IMR-90 (cell line): ENCODE results near the gene LTB4R. TPM values are rescaled to one million over a fixed set of nuclear protein-coding genes. Genes with fewer than 3 reads are reported as not detected.

Experiments used
- ATAC-seq: fragments of 200-7000 bp; cut with Tn5 transposase; 2 replicates; pipeline ENCODE4 v1.9.1; 2020; ENCODE audit warnings: low read depth, mild to moderate bottlenecking, moderate library complexity
- BruUV-seq: library from RNA; stranded (reverse); fragments of 400-500 nt; replicated peaks from 2 replicates; lab custom pipeline; 2021; lab: Mats Ljungman, UMichigan
- CTCF ChIA-PET: fragments of 300-600 bp; formaldehyde crosslinking; extraction: SDS; loops from one replicate; lab custom pipeline; 2021; ENCODE audit warnings: antibody characterized with exemption; lab: Yijun Ruan, JAX
- POLR2A ChIA-PET: fragments of 300-600 bp; sonication (Branson Sonifier 250); formaldehyde crosslinking; loops from one replicate; lab custom pipeline; 2022; ENCODE audit warnings: antibody characterized with exemption; ENCODE audit not compliant: unreplicated experiment; lab: Charles Lee
- DNase-seq: peaks from one replicate; pipeline ENCODE4 v3.0.0; 2013
- H2AFZ ChIP-seq: replicated peaks from 2 replicates; pipeline ENCODE3; 2013; ENCODE audit warnings: low read length, mild to moderate bottlenecking; ENCODE audit not compliant: poor library complexity
- H2AK5ac ChIP-seq: 2 replicates; pipeline ENCODE4 v1.6.1; 2013; ENCODE audit warnings: low read depth, low read length, inconsistent platforms
- H2AK9ac ChIP-seq: replicated peaks from 2 replicates; pipeline ENCODE3; 2013; ENCODE audit warnings: mild to moderate bottlenecking, low read depth, low read length, moderate library complexity; ENCODE audit not compliant: poor library complexity
- H2BK120ac ChIP-seq: 2 replicates; pipeline ENCODE4 v1.6.1; 2013; ENCODE audit warnings: low read depth, low read length, inconsistent platforms
- H2BK15ac ChIP-seq: 3 replicates; pipeline ENCODE4 v1.6.1; 2013; ENCODE audit warnings: low read depth, low read length, inconsistent platforms
- H2BK20ac ChIP-seq: 2 replicates; pipeline ENCODE4 v1.6.1; 2013; ENCODE audit warnings: low read depth, mild to moderate bottlenecking, inconsistent platforms, low read length, moderate library complexity
- H2BK5ac ChIP-seq: 2 replicates; pipeline ENCODE4 v1.6.1; 2013; ENCODE audit warnings: mild to moderate bottlenecking, low read depth, low read length, inconsistent platforms; ENCODE audit not compliant: poor library complexity, severe bottlenecking
- H3K14ac ChIP-seq: replicated peaks from 2 replicates; pipeline ENCODE4 v1.6.1; 2013; ENCODE audit warnings: low read depth, low read length, inconsistent platforms
- H3K18ac ChIP-seq: 2 replicates; pipeline ENCODE4 v1.6.1; 2013; ENCODE audit warnings: low read depth, low read length, control low read depth
- H3K23ac ChIP-seq: 2 replicates; pipeline ENCODE4 v1.6.1; 2013; ENCODE audit warnings: low read depth, low read length, inconsistent platforms
- H3K27ac ChIP-seq: 2 replicates; pipeline ENCODE4 v1.5.1; 2013; ENCODE audit warnings: mild to moderate bottlenecking, control low read depth, low read length; ENCODE audit not compliant: insufficient read depth
- H3K27me3 ChIP-seq: 2 replicates; pipeline ENCODE4 v1.6.1; 2013; ENCODE audit warnings: low read length; ENCODE audit not compliant: control insufficient read depth, insufficient read depth
- H3K36me3 ChIP-seq: 2 replicates; pipeline ENCODE4 v1.6.1; 2013; ENCODE audit warnings: low read length, mixed read lengths; ENCODE audit not compliant: control insufficient read depth, insufficient read depth
- H3K4ac ChIP-seq: 2 replicates; pipeline ENCODE4 v1.6.1; 2013; ENCODE audit warnings: low read depth, low read length, inconsistent platforms
- H3K4me1 ChIP-seq: 2 replicates; pipeline ENCODE4 v1.6.1; 2013; ENCODE audit warnings: low read length, mixed read lengths; ENCODE audit not compliant: control insufficient read depth, insufficient read depth
- H3K4me2 ChIP-seq: 2 replicates; pipeline ENCODE4 v1.6.1; 2013; ENCODE audit warnings: low read depth, mild to moderate bottlenecking, control low read depth, low read length, moderate library complexity
- H3K4me3 ChIP-seq: 2 replicates; pipeline ENCODE4 v1.5.1; 2013; ENCODE audit warnings: low read depth, mild to moderate bottlenecking, control low read depth, low read length, moderate library complexity; ENCODE audit not compliant: insufficient read depth
- H3K56ac ChIP-seq: 2 replicates; pipeline ENCODE4 v1.6.1; 2013; ENCODE audit warnings: low read length, inconsistent platforms; ENCODE audit not compliant: insufficient read depth; ENCODE audit errors: extremely low read depth
- H3K79me1 ChIP-seq, 2 experiments: 2 replicates each; pipeline ENCODE4 v1.6.1; 2013; ENCODE audit warnings: low read length in 2 of 2, inconsistent platforms in 1 of 2, low read depth in 1 of 2
- H3K9ac ChIP-seq: 2 replicates; pipeline ENCODE4 v1.6.1; 2013; ENCODE audit warnings: low read depth, low read length, control low read depth
- H3K9me1 ChIP-seq: 2 replicates; pipeline ENCODE4 v1.6.1; 2013; ENCODE audit warnings: low read length, inconsistent platforms; ENCODE audit not compliant: insufficient read depth
- H3K9me3 ChIP-seq: 2 replicates; pipeline ENCODE4 v1.6.1; 2013; ENCODE audit warnings: low read length; ENCODE audit not compliant: control insufficient read depth, insufficient read depth
- H4K20me1 ChIP-seq: 2 replicates; pipeline ENCODE4 v1.6.1; 2013; ENCODE audit warnings: low read length, inconsistent platforms; ENCODE audit not compliant: insufficient read depth
- H4K5ac ChIP-seq: 2 replicates; pipeline ENCODE4 v1.6.1; 2013; ENCODE audit warnings: mild to moderate bottlenecking, low read depth, low read length, control low read depth
- H4K8ac ChIP-seq, 2 experiments: 2 replicates each; pipeline ENCODE4 v1.6.1; 2013; ENCODE audit warnings: low read depth in 2 of 2, low read length in 2 of 2, control low read depth in 1 of 2, inconsistent platforms in 1 of 2
- H4K91ac ChIP-seq: 2 replicates; pipeline ENCODE4 v1.6.1; 2013; ENCODE audit warnings: low read depth, low read length, inconsistent platforms; ENCODE audit not compliant: insufficient read depth
- CHD1 ChIP-seq: IDR thresholded peaks from 2 replicates; pipeline ENCODE4 v1.6.1; 2012; ENCODE audit warnings: low read depth, low read length, improper control_type of control experiment
- CTCF ChIP-seq: conservative IDR thresholded peaks from 2 replicates; pipeline ENCODE4 v1.5.1; 2012; ENCODE audit warnings: mild to moderate bottlenecking, low read depth, low read length, improper control_type of control experiment
- NFE2L2 ChIP-seq: fragments of 150-350 bp; IDR thresholded peaks from 2 replicates; pipeline ENCODE4 v1.6.1; 2016; ENCODE audit warnings: low read depth, mild to moderate bottlenecking, low read length
- SMC3 ChIP-seq: fragments of 150-350 bp; IDR thresholded peaks from 2 replicates; pipeline ENCODE4 v1.6.1; 2016; ENCODE audit warnings: low read depth, mild to moderate bottlenecking, antibody characterized with exemption, low read length, moderate library complexity
- WGBS, 2 experiments: methylation state at CpG; one replicate each; pipeline versions ENCODE4 v1.1.5 to v1.1.7; 2013; ENCODE audit warnings: missing lambda C conversion rate in 2 of 2; ENCODE audit not compliant: insufficient read length in 1 of 2; ENCODE audit errors: extremely low coverage in 2 of 2; 5-methylcytosine and 5-hydroxymethylcytosine counted together
- dilution Hi-C: fragments of 300-500 bp; cut with HindIII; formaldehyde crosslinking; loops from one replicate; pipeline ENCODE4 v1.14.3; 2018; ENCODE audit warnings: low sequenced_read_pairs; ENCODE audit not compliant: unreplicated experiment
- in situ Hi-C: fragments of 300-500 bp; cut with MboI; formaldehyde crosslinking; loops from 3 replicates; pipeline ENCODE4 v1.14.3; 2019; ENCODE audit warnings: low sequenced_read_pairs, inconsistent platforms, mixed read lengths
- intact Hi-C: fragments of 100-400 bp; cut with micrococcal nuclease; formaldehyde crosslinking; loops from 2 replicates; pipeline ENCODE4 v1.10.0; 2022
- polyA plus RNA-seq, 3 experiments: library from polyadenylated mRNA; depleted of rRNA; stranded (reverse); fragments of >200 nt; gene quantifications; 2 replicates each; pipeline ENCODE4 v1.2.3, GENCODE V29; 2012; ENCODE audit warnings: low replicate concordance in 1 of 3
- total RNA-seq: library from RNA; depleted of rRNA; stranded (reverse); fragments of >200 nt; gene quantifications from 2 replicates; pipeline ENCODE4 v1.2.3, GENCODE V29; 2012
- TF ChIP-seq, protein P1 (sequence below): fragments of 150-350 bp; IDR thresholded peaks from 2 replicates; pipeline ENCODE4 v1.6.1; 2017; ENCODE audit warnings: mild to moderate bottlenecking, antibody characterized with exemption, low read length, low read depth

The LTB4R gene
- total and polyA plus RNA-seq, 2 of the 4 experiments (the other 2 are of a cell fraction): 0.18 to 2.3 TPM

GRCh38 chr14:24309538-24310264, 1.6 kb upstream of the LTB4R start, which contains the start of gene LTB4R2:
Gene LTB4R2, plus strand, starts transcription at chr14:24310140. Its CDS starts 525 bp downstream, at chr14:24310665.
- POLR2A ChIA-PET: no interaction called here
- H3K14ac ChIP-seq: no peak within 1 kb of the TSS
- H3K27ac ChIP-seq: no peak within 1 kb of the TSS
- H3K4me2 ChIP-seq: peak within 1 kb of the TSS; percentile 37; the same call in 1 of the 2 replicates
- CTCF ChIA-PET: interaction anchor here (1.2 to 4.1 kb wide), 2 partner anchors 12 to 24 kb away, joined by 3 to 20 read pairs; no protein-coding TSS in a partner anchor
- no peak within 1 kb of the TSS for H2BK120ac ChIP-seq
- no peak within 1 kb of the TSS for H2BK5ac ChIP-seq
- no peak within 1 kb of the TSS for H3K4ac ChIP-seq
- H4K91ac ChIP-seq: no peak within 1 kb of the TSS
- no peaks in the 10 kb centered on the region for H3K9me3 ChIP-seq
- peaks cover 7% of the 10 kb centered on the region; the same call in 1 of the 2 replicates for H3K9me1 ChIP-seq
- no peak within 1 kb of the TSS for H2BK20ac ChIP-seq
- no peak within 1 kb of the TSS for H3K56ac ChIP-seq
- DNase-seq (no peak), ATAC-seq (no peak)
- peak within 1 kb of the TSS; percentile 12; the same call in 1 of the 2 replicates for H3K4me3 ChIP-seq
- H3K9ac ChIP-seq: no peak within 1 kb of the TSS
- peaks cover 8% of the 10 kb centered on the region; the same call in 1 of the 2 replicates for H4K20me1 ChIP-seq
- in situ Hi-C loops: no loop called here
- WGBS, 2 experiments: 88% methylated on average over 1 of the region's 5 CpGs; no CpG with 5 or more reads in 1 of the 2 experiments
- 0 out of 2 replicates have a peak within 1 kb of the TSS, but pooled peaks have one; percentile 9 for H2AK5ac ChIP-seq
- no peak within 1 kb of the TSS for H3K18ac ChIP-seq
- H2AFZ ChIP-seq: peak within 1 kb of the TSS; percentile 60
- dilution Hi-C loops: no loop called here
- TF ChIP-seq NFE2L2 (no peak), CHD1 (no peak), SMC3 (no peak), CTCF (no peak)
- TF ChIP-seq, protein P1, sequence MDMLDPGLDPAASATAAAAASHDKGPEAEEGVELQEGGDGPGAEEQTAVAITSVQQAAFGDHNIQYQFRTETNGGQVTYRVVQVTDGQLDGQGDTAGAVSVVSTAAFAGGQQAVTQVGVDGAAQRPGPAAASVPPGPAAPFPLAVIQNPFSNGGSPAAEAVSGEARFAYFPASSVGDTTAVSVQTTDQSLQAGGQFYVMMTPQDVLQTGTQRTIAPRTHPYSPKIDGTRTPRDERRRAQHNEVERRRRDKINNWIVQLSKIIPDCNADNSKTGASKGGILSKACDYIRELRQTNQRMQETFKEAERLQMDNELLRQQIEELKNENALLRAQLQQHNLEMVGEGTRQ: no peak
- H2AK9ac ChIP-seq: peak within 1 kb of the TSS; percentile 60
- H3K23ac ChIP-seq: 0 out of 2 replicates have a peak within 1 kb of the TSS, but pooled peaks have one; percentile 41
- no peak within 1 kb of the TSS for H4K5ac ChIP-seq
- intact Hi-C loops: no loop called here
- no peak within 1 kb of the TSS for H2BK15ac ChIP-seq
- peaks cover 10% of the 10 kb centered on the region; the same call in 1 of the 2 replicates for H3K4me1 ChIP-seq
- H3K36me3 ChIP-seq: peaks cover 19% of the 10 kb centered on the region
- BruUV-seq: no TSS peak
- no peak within 1 kb of the TSS for H4K8ac ChIP-seq
- H3K79me1 ChIP-seq: peaks cover 3 to 8% of the 10 kb centered on the region in 2 experiments; a peak in 1 of 4 replicates
- H3K27me3 ChIP-seq: peaks cover 2% of the 10 kb centered on the region; the same call in 1 of the 2 replicates
